Measurements from ENCODE around the gene WSB1.

GRCh38 chr17:27329146-27329805 lies 35.4 kb downstream of the WSB1 start:
- TF ChIP-seq POLR2AphosphoS5 (IDR thresholded peaks at IDR 0.05) (no peak), CTCF (IDR thresholded peaks at IDR 0.05 in 8 of 11, conservative IDR thresholded peaks at IDR 0.05 in 3 of 11) (no peak)

Measured in spleen (tissue), 7 donors.